Activated T-helper 1 cell treated with anti-CD3 and anti-CD28 coated beads, Interleukin-12 subunit alpha, Interleukin-12 subunit beta, Interleukin-2, Interleukin-4 antibody, amounts not matched to agents 30 ng/mL and 10 ng/mL and 1 ng/mL, durations not matched to agents 14 hours and 24 hours and 36 hours (primary cell): ENCODE results near the gene FMN2. TPM values are rescaled to one million over a fixed set of nuclear protein-coding genes. Genes with fewer than 3 reads are reported as not detected.

ENCODE experiments used
- DNase-seq: peaks from one replicate; pipeline ENCODE4 v3.0.0; 2021; ENCODE audit warnings: low spot score
- H3K27ac Mint-ChIP-seq: one replicate; pipeline ENCODE4 v1.8.0; 2021; ENCODE audit warnings: mild to moderate bottlenecking, mixed read lengths
- H3K27me3 Mint-ChIP-seq: one replicate; pipeline ENCODE4 v1.8.0; 2022; ENCODE audit warnings: mild to moderate bottlenecking, moderate library complexity, mixed read lengths; ENCODE audit not compliant: insufficient read depth
- H3K36me3 Mint-ChIP-seq: one replicate; pipeline ENCODE4 v1.8.0; 2021; ENCODE audit warnings: low read depth, mixed read lengths
- H3K4me1 Mint-ChIP-seq: one replicate; pipeline ENCODE4 v1.8.0; 2021; ENCODE audit warnings: low read depth, mixed read lengths
- H3K4me3 Mint-ChIP-seq: one replicate; pipeline ENCODE4 v1.8.0; 2021; ENCODE audit warnings: mild to moderate bottlenecking, moderate library complexity, mixed read lengths
- H3K9me3 Mint-ChIP-seq: one replicate; pipeline ENCODE4 v1.8.0; 2021; ENCODE audit warnings: mixed read lengths
- intact Hi-C: fragments of 100-400 bp; cut with micrococcal nuclease; formaldehyde crosslinking; loops from one replicate; pipeline ENCODE4 v1.15.1; 2024
- total RNA-seq: library from RNA; stranded (reverse); gene quantifications from 2 replicates; pipeline ENCODE4 v1.2.3, GENCODE V29; 2022

FMN2 gene
- total RNA-seq, 1 donor from 2014 or later: not detected

- Mint-ChIP-seq H3K4me1 (no peaks in the 10 kb centered on the region), H3K27me3 (no peaks in the 10 kb centered on the region), H3K4me3 (no peak overlapping the region), H3K27ac (no peak overlapping the region), H3K36me3 (no peaks in the 10 kb centered on the region), H3K9me3 (no peaks in the 10 kb centered on the region)
- intact Hi-C loops: no loop called here
- no peak for DNase-seq
These were observed 36.7 kb downstream of the FMN2 start for GRCh38 chr1:240128366-240128765.

GRCh38 chr1:240134113-240134512, 42.4 kb downstream of the FMN2 start:
- H3K27me3 Mint-ChIP-seq: no peaks in the 10 kb centered on the region
- H3K4me1 Mint-ChIP-seq: no peaks in the 10 kb centered on the region
- H3K4me3 Mint-ChIP-seq: no peak overlapping the region
- intact Hi-C loops: no loop called here
- H3K27ac Mint-ChIP-seq: no peak overlapping the region
- H3K9me3 Mint-ChIP-seq: no peaks in the 10 kb centered on the region
- DNase-seq: no peak
- H3K36me3 Mint-ChIP-seq: no peaks in the 10 kb centered on the region

- Mint-ChIP-seq H3K36me3 (no peaks in the 10 kb centered on the region), H3K4me3 (no peak overlapping the region), H3K9me3 (no peaks in the 10 kb centered on the region), H3K27ac (no peak overlapping the region), H3K4me1 (no peaks in the 10 kb centered on the region), H3K27me3 (no peaks in the 10 kb centered on the region)
- intact Hi-C loops: no loop called here
- no peak for DNase-seq
These were observed 42.9 kb downstream of the FMN2 start for GRCh38 chr1:240134596-240134995.

- Mint-ChIP-seq H3K4me3 (no peak overlapping the region), H3K4me1 (no peaks in the 10 kb centered on the region), H3K27me3 (no peaks in the 10 kb centered on the region), H3K9me3 (no peaks in the 10 kb centered on the region), H3K27ac (no peak overlapping the region), H3K36me3 (no peaks in the 10 kb centered on the region)
- intact Hi-C loops: no loop called here
- DNase-seq: no peak
These were observed 44.7 kb downstream of the FMN2 start for GRCh38 chr1:240136402-240136801.

- H3K4me3 Mint-ChIP-seq: no peak overlapping the region
- intact Hi-C loops: no loop called here
These were observed 47.2 kb downstream of the FMN2 start for GRCh38 chr1:240138867-240139266.

GRCh38 chr1:240139511-240139910, 47.8 kb downstream of the FMN2 start:
- H3K4me1 Mint-ChIP-seq: no peaks in the 10 kb centered on the region
- no peak overlapping the region for H3K4me3 Mint-ChIP-seq
- no peak for DNase-seq
- no peak overlapping the region for H3K27ac Mint-ChIP-seq
- H3K27me3 Mint-ChIP-seq: no peaks in the 10 kb centered on the region
- H3K36me3 Mint-ChIP-seq: no peaks in the 10 kb centered on the region
- H3K9me3 Mint-ChIP-seq: no peaks in the 10 kb centered on the region
- intact Hi-C loops: no loop called here

More at GRCh38 chr1:240138867-240139266, 47.2 kb downstream of the FMN2 start:
- Mint-ChIP-seq H3K9me3 (no peaks in the 10 kb centered on the region), H3K27me3 (no peaks in the 10 kb centered on the region), H3K27ac (no peak overlapping the region), H3K4me1 (no peaks in the 10 kb centered on the region), H3K36me3 (no peaks in the 10 kb centered on the region)
- no peak for DNase-seq

GRCh38 chr1:240145120-240145519, 53.4 kb downstream of the FMN2 start:
- no peak overlapping the region for H3K27ac Mint-ChIP-seq
- no peak overlapping the region for H3K4me3 Mint-ChIP-seq
- H3K4me1 Mint-ChIP-seq: no peaks in the 10 kb centered on the region
- intact Hi-C loops: no loop called here
- H3K9me3 Mint-ChIP-seq: no peaks in the 10 kb centered on the region
- H3K27me3 Mint-ChIP-seq: peaks cover 2% of the 10 kb centered on the region
- DNase-seq: no peak
- no peaks in the 10 kb centered on the region for H3K36me3 Mint-ChIP-seq

- no peaks in the 10 kb centered on the region for H3K4me1 Mint-ChIP-seq
- DNase-seq: no peak
- H3K9me3 Mint-ChIP-seq: no peaks in the 10 kb centered on the region
- H3K36me3 Mint-ChIP-seq: no peaks in the 10 kb centered on the region
- intact Hi-C loops: no loop called here
- no peak overlapping the region for H3K4me3 Mint-ChIP-seq
- H3K27ac Mint-ChIP-seq: no peak overlapping the region
- H3K27me3 Mint-ChIP-seq: peaks cover 2% of the 10 kb centered on the region
These were observed 56.6 kb downstream of the FMN2 start for GRCh38 chr1:240148333-240148732.

GRCh38 chr1:240149484-240150094, 57.9 kb downstream of the FMN2 start:
- no peak overlapping the region for H3K27ac Mint-ChIP-seq
- no peaks in the 10 kb centered on the region for H3K9me3 Mint-ChIP-seq
- intact Hi-C loops: loop anchor here (1.0 kb wide), 1 partner anchor 198 kb away; no protein-coding TSS in a partner anchor
- peaks cover 2% of the 10 kb centered on the region for H3K27me3 Mint-ChIP-seq
- H3K4me1 Mint-ChIP-seq: no peaks in the 10 kb centered on the region
- H3K4me3 Mint-ChIP-seq: no peak overlapping the region
- no peaks in the 10 kb centered on the region for H3K36me3 Mint-ChIP-seq
- DNase-seq: no peak

GRCh38 chr1:240151136-240151735, 59.6 kb downstream of the FMN2 start:
- peaks cover 2% of the 10 kb centered on the region for H3K27me3 Mint-ChIP-seq
- intact Hi-C loops: no loop called here
- H3K4me1 Mint-ChIP-seq: no peaks in the 10 kb centered on the region

GRCh38 chr1:240152611-240153297, 61.1 kb downstream of the FMN2 start:
- H3K4me3 Mint-ChIP-seq: no peak overlapping the region
- H3K27ac Mint-ChIP-seq: no peak overlapping the region
- no peaks in the 10 kb centered on the region for H3K9me3 Mint-ChIP-seq
- peaks cover 2% of the 10 kb centered on the region for H3K27me3 Mint-ChIP-seq
- intact Hi-C loops: no loop called here
- H3K36me3 Mint-ChIP-seq: no peaks in the 10 kb centered on the region
- no peaks in the 10 kb centered on the region for H3K4me1 Mint-ChIP-seq
- no peak for DNase-seq

More at GRCh38 chr1:240151136-240151735, 59.6 kb downstream of the FMN2 start:
- DNase-seq: no peak
- no peak overlapping the region for H3K27ac Mint-ChIP-seq
- no peaks in the 10 kb centered on the region for H3K36me3 Mint-ChIP-seq
- H3K9me3 Mint-ChIP-seq: no peaks in the 10 kb centered on the region
- H3K4me3 Mint-ChIP-seq: no peak overlapping the region

- intact Hi-C loops: no loop called here
- Mint-ChIP-seq H3K4me3 (no peak overlapping the region), H3K4me1 (no peaks in the 10 kb centered on the region), H3K27me3 (no peaks in the 10 kb centered on the region), H3K36me3 (no peaks in the 10 kb centered on the region), H3K9me3 (no peaks in the 10 kb centered on the region), H3K27ac (no peak overlapping the region)
- DNase-seq: no peak
These were observed 63.9 kb downstream of the FMN2 start for GRCh38 chr1:240155605-240156004.

- Mint-ChIP-seq H3K4me1 (no peaks in the 10 kb centered on the region), H3K27ac (no peak overlapping the region), H3K4me3 (no peak overlapping the region)
These were observed 73.1 kb downstream of the FMN2 start for GRCh38 chr1:240164742-240165141.

More at GRCh38 chr1:240164742-240165141, 73.1 kb downstream of the FMN2 start:
- Mint-ChIP-seq H3K27me3 (no peaks in the 10 kb centered on the region), H3K36me3 (no peaks in the 10 kb centered on the region), H3K9me3 (peaks cover 10% of the 10 kb centered on the region)
- DNase-seq: no peak
- intact Hi-C loops: no loop called here
